Testis (tissue), 2 donors: ENCODE data around the gene ABCA13.

Source experiments
- CTCF ChIP-seq, 3 experiments: fragments of 450-650 bp in 2 of 3; fragments of 200-600 bp in 1 of 3; sonication (generic) in 1 of 3; IDR thresholded peaks; one replicate each; pipeline ENCODE4 v1.5.1; 2016 to 2019; ENCODE audit warnings: antibody characterized with exemption in 3 of 3, mild to moderate bottlenecking in 2 of 3, moderate library complexity in 1 of 3
- POLR2A ChIP-seq: fragments of 450-650 bp; IDR thresholded peaks from one replicate; pipeline ENCODE4 v1.6.1; 2017; ENCODE audit warnings: antibody characterized with exemption, mild to moderate bottlenecking, moderate library complexity

- TF ChIP-seq CTCF (IDR thresholded peaks at IDR 0.05) (no peak), POLR2A (no peak)
Measured at GRCh38 chr7:48635796-48636195, 464.5 kb downstream of the ABCA13 start.
